Embryonic facial prominence (tissue), 1 donor: ENCODE measurements around the gene CBL.

Experiments used
- DNase-seq: peaks from one replicate; pipeline ENCODE4 v3.0.0-alpha.2; 2016; ENCODE audit errors: extremely low spot score

The CBL gene

GRCh38 chr11:119266517-119267255 lies 60.5 kb downstream of the CBL start:
- DNase-seq: no peak

- no peak for DNase-seq
These were observed 61.5 kb downstream of the CBL start for GRCh38 chr11:119267645-119268044.

GRCh38 chr11:119273721-119274120 lies 67.6 kb downstream of the CBL start:
- DNase-seq: no peak

- no peak for DNase-seq
These were observed 71.5 kb downstream of the CBL start for GRCh38 chr11:119277660-119278059.

- DNase-seq: no peak
These were observed 76.4 kb downstream of the CBL start for GRCh38 chr11:119282495-119282894.

- DNase-seq: no peak
These were observed 78.4 kb downstream of the CBL start for GRCh38 chr11:119284344-119285157.

GRCh38 chr11:119285431-119285830 lies 79.3 kb downstream of the CBL start:
- DNase-seq: no peak

GRCh38 chr11:119288219-119288618 lies 82.1 kb downstream of the CBL start:
- no peak for DNase-seq

- no peak for DNase-seq
These were observed 84.9 kb downstream of the CBL start for GRCh38 chr11:119290894-119291497.

- no peak for DNase-seq
These were observed 87.3 kb downstream of the CBL start for GRCh38 chr11:119293461-119293860.

- DNase-seq: no peak
These were observed 89.0 kb downstream of the CBL start for GRCh38 chr11:119295178-119295577.

- no peak for DNase-seq
These were observed 91.8 kb downstream of the CBL start for GRCh38 chr11:119297938-119298337.

- DNase-seq: no peak
These were observed 92.6 kb downstream of the CBL start for GRCh38 chr11:119298726-119299125.

GRCh38 chr11:119299416-119299815 lies 93.3 kb downstream of the CBL start:
- DNase-seq: no peak

GRCh38 chr11:119300198-119300964 lies 94.2 kb downstream of the CBL start:
- no peak for DNase-seq

GRCh38 chr11:119303227-119303718 lies 97.1 kb downstream of the CBL start:
- no peak for DNase-seq

GRCh38 chr11:119305556-119306372 lies 99.6 kb downstream of the CBL start:
- DNase-seq: no peak

GRCh38 chr11:119306373-119306890 lies 100.3 kb downstream of the CBL start:
- DNase-seq: no peak

- DNase-seq: no peak
These were observed 101.1 kb downstream of the CBL start for GRCh38 chr11:119307219-119307618.

GRCh38 chr11:119307974-119308373 lies 101.8 kb downstream of the CBL start:
- no peak for DNase-seq

GRCh38 chr11:119309411-119309810 lies 103.3 kb downstream of the CBL start:
- DNase-seq: no peak
